Uterine smooth muscle cell (primary cell): ENCODE measurements around the gene VMAC. TPM values are rescaled to one million over a fixed set of nuclear protein-coding genes. Genes with fewer than 3 reads are reported as not detected.

Experiments used
- total RNA-seq: library from RNA; depleted of rRNA; stranded (reverse); fragments of >200 nt; gene quantifications from 2 replicates; pipeline ENCODE4 v1.2.3, GENCODE V29; 2014

VMAC gene, protein sequence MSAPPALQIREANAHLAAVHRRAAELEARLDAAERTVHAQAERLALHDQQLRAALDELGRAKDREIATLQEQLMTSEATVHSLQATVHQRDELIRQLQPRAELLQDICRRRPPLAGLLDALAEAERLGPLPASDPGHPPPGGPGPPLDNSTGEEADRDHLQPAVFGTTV
- total RNA-seq, result 3.5 and 8.0 TPM in 2 replicates

DNA sequence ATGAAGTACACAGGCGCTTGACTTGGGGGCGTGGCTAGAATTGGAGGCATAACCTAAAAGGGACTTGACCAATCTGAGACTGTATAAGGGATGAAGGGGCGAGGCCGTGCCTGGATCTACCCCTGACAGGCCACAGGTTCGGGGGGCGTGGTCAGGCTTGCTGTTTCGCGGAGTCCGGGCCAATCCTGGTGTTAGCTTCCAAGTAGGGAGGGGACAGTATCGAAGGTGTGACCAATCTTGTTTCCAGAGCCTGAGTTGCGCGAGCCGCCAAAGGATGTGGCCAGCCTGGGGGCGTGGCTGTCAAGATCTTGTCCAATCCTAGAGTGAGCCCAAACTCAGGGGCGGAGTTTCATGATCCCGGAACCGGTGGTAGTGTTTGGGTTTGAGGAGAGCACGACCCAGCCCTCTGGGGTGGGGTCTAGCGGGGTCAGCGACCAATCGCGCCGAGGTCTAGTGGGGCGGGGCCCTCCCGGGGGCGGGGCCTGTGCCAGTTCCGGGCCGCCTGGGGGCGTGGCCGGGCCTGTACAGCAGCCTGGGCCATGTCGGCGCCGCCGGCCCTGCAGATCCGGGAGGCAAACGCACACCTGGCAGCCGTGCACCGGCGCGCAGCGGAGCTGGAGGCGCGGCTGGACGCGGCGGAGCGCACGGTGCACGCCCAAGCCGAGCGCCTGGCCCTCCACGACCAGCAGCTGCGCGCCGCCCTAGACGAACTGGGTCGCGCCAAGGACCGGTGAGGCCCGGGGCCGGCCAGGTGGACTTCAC lies at the start of gene VMAC:
Gene VMAC, plus strand, starts transcription at position 521 of the 762 bp plus-strand sequence. Its CDS starts 19 bp downstream, at position 540.

DNA sequence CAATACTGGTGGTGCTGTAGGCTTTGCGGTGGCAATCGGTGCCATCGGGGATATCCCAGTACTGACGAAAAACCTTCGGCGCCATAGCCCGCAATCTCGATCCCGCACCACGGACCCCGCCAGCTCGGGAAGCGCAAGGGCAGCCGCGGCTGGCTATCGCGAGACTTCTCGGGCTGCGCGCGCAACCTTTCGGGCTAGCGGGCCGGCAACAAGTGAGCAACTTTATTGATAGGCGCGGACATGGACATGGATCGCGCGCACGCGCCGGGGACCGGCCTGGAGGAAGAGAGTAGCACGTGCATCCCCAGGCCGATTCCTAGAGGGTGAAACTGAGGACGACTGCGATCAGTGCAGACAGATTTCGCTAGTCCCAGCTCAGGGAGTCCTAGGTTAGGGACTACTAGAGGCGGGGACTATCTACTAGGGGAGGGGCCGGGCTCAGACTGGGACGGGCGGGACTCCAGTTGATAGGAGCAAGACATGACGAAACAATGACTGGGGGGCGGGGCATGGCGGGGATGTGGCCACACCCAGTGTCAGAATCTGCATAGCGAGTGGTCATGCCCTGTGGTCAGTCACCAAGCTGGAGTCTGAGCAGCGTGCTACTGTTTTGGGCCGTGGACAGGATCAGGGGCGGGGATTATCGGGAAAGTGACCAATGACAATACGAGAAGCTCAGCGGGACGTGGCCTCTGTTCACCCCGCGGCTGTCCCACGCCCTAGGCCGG lies 884 bp upstream of the VMAC start, which contains the start of gene NDUFA11:
Gene NDUFA11, minus strand, starts transcription at position 167 of the 728 bp plus-strand sequence. Its CDS starts 82 bp downstream, at position 85.

DNA sequence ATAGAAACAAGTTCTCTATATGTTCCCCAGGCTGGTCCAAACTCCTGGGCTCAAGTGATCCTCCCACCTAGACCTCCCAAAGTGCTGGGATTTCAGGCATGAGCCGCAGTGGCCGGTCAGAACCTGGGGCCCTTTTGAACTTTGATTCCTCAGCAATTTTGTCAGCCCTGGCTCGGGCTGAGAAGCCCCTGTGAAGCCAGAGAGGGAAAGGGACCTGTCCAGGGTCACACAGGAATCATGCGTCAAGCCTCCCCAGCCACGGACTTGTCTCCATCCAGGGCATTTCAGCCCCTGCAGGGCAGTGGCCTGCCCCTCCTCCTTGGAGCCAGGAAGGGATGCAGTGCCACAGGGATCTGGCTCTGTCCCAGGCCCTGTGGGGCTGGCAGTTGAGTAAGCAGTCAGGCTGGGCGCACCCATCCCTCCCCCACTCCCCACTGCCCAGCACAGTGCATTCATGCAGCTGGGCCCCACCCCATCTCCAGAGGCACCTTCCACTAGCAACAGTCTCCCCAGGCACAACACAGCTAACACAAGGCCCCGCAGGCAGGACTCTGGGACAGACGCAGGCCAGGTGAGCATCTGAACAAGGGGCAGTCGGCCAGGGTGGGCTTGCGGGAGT lies 9.2 kb downstream of the VMAC start, which contains the start of gene CAPS:
Gene CAPS, plus strand, starts transcription at position 516 of the 619 bp plus-strand sequence. CDS start 153 bp downstream, outside the sequence.

Other genes starting within 250 kb of the VMAC start
- 24.8 and 33.6 TPM in 2 replicates for gene MICOS13, start 224.4 kb upstream of the VMAC start, total RNA-seq
- 4.2 and 10.6 TPM in 2 replicates for gene HSD11B1L, start 223.8 kb upstream of the VMAC start, total RNA-seq
- gene RPL36, start 214.6 kb upstream of the VMAC start, total RNA-seq, result 464 and 651 TPM in 2 replicates
- 212 and 293 TPM in 2 replicates for gene LONP1, start 184.7 kb upstream of the VMAC start, total RNA-seq
- gene CATSPERD, start 184.2 kb upstream of the VMAC start, total RNA-seq, result not detected in 2 replicates
- gene PRR22, start 120.1 kb upstream of the VMAC start, total RNA-seq, result 0.22 and 0.37 TPM in 2 replicates
- gene DUS3L, start 113.7 kb upstream of the VMAC start, total RNA-seq, result 33.4 and 47.6 TPM in 2 replicates
- not detected in 2 replicates for gene NRTN, start 99.8 kb upstream of the VMAC start, total RNA-seq
- gene FUT6, start 65.2 kb upstream of the VMAC start, total RNA-seq, result not detected in 2 replicates
- gene FUT3, start 53.4 kb upstream of the VMAC start, total RNA-seq, result not detected in 2 replicates
- gene FUT5, start 34.3 kb upstream of the VMAC start, total RNA-seq, result not detected in 2 replicates
- 253 and 291 TPM in 2 replicates for gene NDUFA11, start 1.1 kb upstream of the VMAC start, total RNA-seq
- 1.4 and 4.5 TPM in 2 replicates for gene CAPS, start 9.4 kb downstream of the VMAC start, total RNA-seq
- 36.1 and 44.5 TPM in 2 replicates for gene RANBP3, start 73.3 kb downstream of the VMAC start, total RNA-seq
- 3.9 and 8.0 TPM in 2 replicates for gene RFX2, start 205.6 kb downstream of the VMAC start, total RNA-seq
- gene ACSBG2, start 230.8 kb downstream of the VMAC start, total RNA-seq, result not detected in 2 replicates